ENCODE data around the gene CGNL1.

CGNL1 gene

DNA sequence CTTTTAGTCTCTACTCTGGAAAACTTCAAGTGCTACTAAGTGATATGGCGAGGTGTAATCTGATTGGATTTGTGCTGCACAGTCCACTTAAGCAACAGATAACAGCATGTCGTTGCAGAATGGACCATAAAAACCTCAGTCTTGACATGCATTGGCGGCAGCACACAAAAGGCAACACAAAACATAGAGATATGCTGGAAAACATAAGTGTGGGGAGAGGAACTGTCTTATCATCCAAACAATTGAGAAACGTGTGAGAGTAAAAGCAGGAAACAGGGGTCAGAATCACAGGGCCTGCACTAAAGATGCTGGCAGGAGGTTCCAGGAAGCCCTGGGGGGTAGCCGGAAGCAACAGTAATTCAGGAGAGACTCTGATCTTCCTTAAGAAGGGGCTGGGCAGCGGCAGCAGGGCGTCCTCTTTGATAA, 82.1 kb downstream of the CGNL1 start:
- no peak for DNase-seq

DNA sequence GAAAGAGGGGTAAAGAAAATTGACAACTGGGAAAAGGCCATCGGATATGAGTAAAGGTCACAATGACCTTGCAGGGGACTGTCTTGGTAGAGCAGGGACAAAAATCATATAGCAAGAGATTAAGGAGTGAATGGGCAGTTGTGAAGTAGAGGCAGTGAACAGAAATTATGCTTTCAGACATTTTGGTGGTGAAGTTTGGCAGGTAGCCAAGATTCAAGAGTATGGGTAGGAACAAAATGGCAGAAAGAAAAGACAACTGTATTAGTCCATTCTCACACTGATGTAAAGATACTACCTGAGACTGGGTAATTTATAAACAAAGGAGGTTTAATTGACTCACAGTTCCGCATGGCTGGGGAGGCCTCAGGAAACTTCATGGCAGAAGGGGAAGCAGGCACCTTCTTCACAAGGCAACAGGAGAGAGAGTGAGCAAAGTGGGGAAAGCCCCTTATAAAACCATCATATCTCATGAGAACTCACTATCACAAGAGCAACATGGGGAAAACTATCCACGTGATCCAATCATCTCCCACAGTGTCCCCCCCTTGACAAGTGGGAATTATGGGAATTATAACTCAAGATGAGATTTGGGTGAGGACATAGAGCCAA, 84.0 kb downstream of the CGNL1 start:
- no peak for DNase-seq

DNA sequence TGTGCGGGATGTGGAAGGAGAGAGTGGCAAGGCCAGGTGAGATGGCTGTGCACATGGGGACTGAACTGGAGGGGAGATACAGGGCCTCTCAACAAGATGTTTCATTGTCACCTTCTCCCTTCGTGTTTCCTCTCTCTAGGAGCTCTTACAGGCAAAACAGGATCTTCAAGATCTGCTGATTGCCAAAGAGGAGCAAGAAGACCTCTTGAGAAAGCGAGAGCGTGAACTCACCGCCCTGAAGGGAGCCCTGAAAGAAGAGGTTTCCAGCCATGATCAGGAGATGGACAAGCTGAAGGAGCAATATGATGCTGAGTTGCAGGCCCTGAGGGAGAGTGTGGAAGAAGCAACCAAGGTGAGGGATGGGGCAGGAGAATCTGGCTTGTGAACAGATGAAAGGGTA, 85.2 kb downstream of the CGNL1 start:
- no peak for DNase-seq

DNA sequence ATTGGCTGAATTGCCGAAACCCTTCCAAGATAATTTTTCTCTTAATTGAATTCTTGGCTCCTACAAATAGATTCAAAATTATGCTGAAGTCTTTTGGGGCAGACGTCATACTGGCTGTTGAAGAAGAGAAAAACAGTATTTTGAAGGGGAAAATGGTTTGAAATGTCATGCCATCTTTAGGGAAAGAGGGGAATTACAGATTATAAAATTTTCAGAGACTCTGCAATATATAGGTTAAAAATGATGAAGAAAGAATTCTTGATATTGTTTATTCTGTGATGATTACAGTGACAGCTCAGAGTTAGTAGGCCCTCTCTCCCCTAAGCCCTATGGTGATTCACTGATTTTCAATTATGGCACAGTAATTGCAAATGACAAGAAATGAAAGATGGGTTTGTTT, 86.1 kb downstream of the CGNL1 start:
- no peak for DNase-seq

DNA sequence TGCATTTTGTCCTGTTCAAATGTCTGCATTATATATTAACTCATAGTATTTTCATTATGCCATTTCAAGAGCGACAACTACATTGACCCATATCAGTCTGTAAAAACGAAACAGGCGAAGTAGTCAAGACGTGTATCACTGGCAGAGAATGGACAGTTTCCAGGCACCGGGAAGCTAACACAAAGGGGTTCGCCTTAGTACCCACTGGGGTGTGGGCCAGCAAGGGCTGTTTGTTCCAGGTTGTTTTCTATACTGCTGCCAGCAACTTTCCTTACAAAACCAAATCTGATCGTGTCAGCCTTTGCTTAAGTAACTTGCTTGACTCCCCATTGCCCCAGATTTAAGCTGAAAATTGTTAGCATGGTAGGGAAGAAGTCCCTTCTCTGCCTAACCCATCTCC, 87.1 kb downstream of the CGNL1 start:
- DNase-seq: no peak

DNA sequence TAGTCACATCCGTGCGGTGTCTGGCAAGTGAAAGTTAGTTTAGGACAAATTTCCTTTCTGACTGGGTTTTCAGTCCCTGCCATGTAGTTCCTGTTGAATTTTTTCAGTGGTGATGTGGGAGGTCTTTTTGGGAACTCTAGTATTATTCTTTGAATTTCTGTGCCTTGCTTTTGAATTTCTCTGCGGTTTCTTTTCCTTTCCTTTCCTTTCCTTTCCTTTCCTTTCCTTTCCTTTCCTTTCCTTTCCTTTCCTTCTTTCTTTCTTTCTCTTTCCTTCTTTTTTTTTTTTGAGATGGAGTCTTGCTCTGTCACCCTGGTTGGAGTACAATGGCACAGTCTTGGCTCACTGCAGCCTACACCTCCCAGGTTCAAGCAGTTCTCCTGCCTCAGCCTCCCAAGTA, 88.2 kb downstream of the CGNL1 start:
- no peak for DNase-seq

DNA sequence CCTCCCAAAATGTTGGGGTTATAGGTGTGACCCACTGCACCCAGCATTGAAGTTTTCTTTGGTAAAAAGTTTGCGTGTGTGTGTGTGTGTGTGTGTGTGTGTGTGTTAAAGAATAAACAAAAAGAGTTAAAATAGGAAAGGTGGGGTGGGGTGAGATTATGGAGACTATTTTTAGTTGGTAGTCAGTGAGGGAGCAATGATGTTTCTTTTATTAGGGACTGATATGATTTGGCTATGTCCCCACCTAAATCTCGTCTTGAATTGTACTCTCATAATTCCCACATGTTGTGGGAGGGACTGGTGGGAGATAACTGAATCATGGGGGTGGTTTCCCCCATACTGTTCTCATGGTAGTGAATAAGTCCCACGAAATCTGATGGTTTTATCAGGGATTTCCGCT, 92.2 kb downstream of the CGNL1 start:
- DNase-seq: no peak

DNA sequence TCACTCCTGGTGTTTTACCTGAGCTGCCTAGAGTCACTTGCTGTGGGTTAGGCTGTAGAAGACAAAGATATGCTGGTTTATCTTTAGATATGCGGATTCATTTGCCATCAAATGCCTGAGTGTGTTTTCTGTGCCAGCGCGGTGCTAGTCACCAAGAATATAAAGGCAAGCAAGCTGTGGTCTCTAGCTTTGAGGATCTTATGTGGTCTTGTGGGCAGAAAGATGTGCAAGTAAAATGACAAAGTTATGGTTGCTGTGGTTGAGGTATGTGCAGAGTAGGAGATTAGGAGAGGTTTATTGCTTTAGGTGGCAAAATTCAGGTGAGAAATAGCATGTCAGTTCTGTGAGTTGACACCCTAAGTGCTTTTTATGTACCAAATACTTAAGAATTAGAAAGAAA, 94.2 kb downstream of the CGNL1 start:
- no peak for DNase-seq

DNA sequence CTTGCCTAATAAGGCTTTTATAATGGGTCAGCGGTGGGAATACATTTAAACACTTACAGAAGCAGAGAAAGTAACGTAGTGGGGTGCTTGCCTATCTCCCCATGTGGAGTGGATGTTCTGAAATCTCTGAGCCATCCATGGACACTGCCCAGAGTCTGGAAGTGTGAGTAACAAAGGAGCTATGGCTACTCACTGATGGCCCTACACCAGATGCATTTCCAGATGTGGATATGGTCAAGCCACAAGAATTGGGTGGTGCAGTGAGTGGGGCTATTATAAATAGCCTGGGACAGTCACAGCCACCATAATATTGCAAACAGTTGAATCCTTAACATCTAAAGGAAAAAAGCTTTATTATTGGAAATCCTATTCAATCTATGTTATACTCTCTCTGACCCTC, 96.6 kb downstream of the CGNL1 start:
- DNase-seq: no peak

DNA sequence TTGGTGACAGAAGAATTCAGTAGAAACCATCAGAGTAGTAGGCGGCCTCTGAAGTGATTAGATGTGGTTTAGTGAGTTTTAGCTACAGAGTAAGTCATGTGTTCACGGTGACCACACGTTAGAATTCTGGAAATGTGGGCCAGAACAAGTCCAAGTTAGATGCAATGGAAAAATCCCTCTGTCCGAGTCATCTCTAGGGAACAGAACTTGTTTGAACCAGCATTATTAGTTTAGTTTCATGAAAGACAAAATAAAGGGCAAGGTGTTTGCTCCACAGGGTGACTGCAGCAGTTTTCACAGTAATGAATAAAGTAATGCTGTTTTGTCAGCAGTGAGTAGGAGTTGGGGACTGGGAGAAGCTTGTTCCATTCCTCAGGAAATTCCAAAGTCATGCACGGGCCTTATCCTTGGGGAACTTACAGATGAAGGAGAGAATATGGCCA, 100.2 kb downstream of the CGNL1 start:
- no peak for DNase-seq

DNA sequence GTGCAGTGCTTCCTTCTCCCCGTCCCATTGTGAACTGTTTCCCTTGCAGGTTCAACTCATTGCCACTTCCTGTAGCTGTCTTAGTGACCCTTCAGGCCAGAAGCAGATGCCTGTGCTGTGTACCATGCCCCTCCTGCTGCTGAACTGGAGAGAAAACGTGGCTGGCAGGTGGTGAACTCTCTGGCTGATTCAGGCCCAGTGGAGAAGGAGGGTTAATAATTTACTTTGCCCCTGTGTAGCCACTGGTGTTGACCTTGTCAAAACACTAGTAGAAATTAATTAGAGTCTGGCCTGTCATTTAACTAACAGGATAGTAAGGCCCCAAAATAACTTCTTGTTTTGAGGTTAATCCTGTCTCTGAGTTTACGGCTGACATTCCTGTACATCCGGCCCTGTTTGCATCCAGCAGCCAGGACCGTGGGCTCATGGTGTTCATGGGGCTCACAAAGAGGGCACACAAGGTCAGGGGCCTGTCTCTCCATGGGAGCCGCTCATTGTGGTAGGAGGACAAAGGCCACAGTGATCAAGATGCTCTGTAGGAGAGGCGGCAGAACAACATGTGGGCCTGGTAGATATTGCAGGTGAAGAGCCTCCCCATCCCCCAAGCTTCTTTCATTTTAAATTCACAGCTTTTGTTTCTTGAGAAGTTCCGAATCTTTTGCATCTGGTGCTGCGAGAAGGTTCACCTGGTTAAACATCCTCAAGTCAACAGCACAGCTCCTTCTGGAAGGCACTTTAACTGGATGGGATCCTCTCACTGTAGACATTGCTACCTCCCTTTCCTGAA, 101.6 kb downstream of the CGNL1 start:
- no peak for DNase-seq

DNA sequence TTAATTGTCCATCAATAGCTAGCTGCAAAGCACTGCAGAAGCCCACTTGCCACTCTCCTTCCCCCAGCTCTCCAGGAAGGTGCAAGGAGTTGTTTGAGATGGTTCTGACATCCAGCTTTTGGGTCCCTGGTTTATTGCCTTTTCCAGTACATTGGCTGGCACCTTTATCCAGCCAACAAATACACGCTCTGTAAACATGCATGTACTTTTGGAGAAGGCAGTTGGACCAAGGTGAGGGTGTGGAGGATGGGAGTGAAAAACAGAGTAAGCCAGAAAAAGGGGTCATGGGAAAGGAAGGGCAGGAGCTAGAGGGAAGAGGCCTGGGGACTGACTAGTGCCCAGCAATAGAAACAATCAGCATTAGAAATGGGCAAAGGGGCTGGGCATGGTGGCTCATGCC, 102.7 kb downstream of the CGNL1 start:
- no peak for DNase-seq

DNA sequence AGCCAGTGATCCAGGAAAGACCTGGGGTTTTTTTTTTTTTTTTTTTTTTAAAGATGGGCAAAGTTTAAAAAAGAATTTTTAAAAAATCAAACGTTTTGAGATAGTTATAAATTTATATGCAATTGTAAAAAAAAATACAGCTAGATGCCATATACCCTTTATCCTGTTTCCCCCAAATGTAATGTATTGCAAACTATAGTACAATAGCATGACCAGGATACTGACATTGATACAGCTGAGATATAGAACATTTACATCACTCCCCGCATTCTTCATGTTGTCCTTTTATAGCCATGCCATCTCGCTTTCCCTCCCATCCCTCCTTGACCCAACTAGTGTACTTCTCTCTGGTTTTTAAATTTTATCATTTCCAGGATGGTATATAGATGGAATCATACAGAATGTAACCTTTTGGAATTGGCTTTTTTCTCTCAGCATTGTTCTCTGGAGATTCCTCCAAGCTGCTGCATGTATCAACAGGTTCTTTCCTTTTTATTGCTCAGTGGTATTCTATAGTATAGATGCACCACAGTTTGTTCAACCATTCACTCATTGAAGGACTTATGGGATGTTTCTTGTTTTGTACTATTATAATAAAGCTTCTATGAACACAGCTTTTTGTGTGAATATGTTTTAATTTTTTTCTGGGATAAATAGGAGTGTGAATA, 104.9 kb downstream of the CGNL1 start:
- no peak for DNase-seq

DNA sequence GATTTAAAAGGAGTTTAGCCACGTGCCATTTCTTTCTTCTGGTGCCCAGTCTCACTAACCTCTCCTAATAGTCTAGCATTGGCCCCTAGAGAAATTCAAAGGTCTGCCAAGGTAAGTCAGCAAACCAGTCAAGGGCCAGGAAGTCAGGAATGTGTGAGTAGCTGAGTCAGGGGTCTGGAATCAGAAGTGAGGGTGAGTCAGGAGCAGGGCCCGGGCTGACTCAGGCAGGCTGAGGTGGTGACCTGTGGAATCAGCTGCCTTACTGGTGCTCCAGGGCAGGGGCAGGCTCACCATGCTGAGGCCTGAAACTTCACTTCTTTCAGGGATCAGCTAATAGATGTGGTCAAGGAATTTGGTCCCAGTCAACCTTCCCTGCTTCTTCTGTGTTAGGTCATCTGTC, 109.6 kb downstream of the CGNL1 start:
- no peak for DNase-seq

DNA sequence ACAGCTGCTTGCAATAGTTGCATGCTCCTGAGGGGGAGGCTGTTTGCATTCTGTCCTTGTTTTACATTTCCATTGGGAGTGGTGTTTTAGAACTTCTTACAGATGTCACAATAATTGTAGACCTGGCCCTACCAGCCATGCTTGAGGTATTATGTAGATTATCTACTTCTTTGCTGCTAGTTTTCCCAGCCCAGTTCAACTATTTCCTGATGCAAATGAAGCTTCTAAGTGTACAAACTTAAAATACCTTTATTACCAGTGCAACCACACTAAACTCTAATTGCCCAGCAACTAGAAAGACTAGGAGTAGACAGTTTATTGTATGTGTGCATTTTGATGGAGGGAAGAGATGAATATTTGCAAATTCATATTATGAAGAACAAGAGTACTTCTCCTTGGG, 110.5 kb downstream of the CGNL1 start:
- DNase-seq: no peak

DNA sequence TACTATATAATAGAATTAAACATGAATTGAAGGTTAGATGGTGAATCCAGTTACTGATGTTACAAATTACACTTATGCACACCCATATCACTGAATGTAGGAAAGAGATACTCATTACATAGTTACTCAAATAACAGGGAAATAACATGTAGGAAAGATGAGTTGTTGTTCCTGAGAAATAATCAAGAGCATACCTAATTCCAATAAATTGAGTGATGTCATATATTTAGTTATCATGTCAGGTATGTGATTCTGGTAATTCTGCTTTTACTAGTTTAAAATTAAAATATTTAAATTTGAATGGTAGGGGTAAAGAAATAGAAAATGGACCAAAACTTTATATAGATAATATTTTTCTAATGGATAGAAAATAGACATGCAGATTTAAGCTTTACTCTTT, 112.8 kb downstream of the CGNL1 start:
- no peak for DNase-seq

DNA sequence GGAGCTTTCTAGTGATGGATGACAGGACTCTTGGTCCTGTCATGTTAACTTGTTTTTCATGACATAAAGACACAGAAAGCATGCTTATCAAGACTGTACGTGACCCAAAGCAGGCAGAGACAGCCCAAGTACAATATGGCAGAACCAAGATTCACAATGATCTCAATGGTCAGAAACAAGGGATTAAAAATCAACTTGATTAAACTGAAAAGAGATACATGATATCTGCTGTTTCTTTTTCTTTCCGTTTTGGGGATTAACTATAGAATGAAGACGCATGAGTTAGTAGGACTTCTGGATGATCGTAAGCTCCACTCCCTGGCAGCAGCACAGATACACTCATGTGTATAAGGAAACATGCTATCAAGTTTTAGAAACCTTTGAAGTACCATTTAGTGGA, 117.0 kb downstream of the CGNL1 start:
- no peak for DNase-seq

DNA sequence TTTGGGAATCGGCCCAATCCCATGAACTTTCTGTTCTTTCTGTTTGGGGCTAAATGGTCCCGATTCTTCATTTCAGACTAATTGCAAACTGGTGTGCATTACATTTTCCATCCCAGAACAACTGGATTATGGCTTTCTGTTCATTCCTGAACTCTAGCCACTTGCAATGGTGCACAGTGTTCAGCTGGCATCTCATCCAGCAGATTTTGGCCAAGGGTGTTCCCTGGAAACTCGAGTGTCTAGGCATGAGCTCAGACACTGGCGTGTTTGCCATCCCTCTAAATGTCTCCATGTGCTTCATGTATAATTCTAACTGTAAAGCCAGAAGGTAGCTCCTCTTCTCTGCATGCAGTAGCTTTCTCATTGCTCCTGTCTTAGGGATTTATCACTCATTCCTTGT, 118.3 kb downstream of the CGNL1 start:
- no peak for DNase-seq

DNA sequence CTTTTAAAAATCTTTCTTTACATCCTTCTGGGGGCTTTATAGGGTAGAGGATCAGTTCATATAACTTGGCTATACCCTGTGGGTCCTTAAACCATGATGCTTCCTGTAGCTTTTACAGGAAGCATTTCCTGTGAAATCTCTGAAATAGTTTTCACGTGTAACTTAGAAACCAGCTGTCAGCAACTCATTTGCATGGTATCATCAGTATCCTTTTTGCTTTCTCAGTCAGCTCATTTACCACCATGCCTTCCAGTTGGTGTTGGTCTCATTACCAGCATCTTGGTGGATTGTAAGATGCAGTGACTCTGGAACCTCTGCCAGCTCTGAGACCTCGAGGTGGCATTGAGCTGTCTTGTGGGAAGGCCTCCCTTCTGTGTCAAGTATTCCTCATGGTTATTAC, 118.7 kb downstream of the CGNL1 start:
- DNase-seq: no peak

DNA sequence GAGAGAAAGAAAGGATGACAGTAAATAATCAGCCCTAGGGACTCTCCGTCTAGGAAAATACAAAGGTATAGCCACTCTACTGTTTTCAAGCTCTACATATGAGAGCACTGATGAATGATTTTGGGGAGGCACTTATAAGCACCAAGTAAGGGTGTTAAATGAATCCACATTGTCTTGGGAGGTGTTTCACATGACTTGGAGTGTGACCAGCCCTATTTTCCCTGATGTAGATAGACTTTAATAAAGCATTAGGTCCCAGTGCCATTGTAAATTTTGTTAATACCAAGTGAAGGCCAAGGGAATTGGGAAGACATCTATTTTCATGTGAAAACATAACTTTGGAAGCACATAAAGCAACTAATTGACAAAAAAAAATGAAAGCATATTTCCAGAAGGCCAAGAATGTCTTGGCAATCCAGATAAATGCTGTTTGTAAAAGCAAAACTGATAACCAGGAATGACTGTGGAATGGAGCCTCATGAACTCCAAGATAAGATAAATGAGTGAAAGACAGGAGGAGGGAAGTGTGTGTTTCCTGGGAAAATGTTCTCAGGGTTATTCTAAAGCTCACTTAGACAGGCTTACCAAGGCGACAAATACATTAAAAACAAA, 119.4 kb downstream of the CGNL1 start:
- no peak for DNase-seq

DNA sequence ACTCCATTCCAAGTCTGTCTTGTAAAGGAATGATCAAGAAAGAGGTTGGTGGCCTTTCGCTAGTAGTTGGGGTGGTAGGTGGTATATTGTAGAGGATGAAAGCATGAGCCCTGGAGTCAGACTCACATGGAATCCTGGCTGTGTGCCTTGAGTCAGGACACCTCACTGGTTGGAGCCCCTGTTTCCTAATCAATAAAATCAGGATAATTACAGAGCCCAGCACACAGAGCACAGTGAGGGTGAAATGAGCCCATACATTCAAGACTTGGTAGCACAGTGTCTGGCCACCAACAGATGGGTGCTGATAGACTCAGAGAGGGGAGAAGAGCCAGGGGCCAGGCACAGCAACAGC, 120.3 kb downstream of the CGNL1 start:
- DNase-seq: no peak

DNA sequence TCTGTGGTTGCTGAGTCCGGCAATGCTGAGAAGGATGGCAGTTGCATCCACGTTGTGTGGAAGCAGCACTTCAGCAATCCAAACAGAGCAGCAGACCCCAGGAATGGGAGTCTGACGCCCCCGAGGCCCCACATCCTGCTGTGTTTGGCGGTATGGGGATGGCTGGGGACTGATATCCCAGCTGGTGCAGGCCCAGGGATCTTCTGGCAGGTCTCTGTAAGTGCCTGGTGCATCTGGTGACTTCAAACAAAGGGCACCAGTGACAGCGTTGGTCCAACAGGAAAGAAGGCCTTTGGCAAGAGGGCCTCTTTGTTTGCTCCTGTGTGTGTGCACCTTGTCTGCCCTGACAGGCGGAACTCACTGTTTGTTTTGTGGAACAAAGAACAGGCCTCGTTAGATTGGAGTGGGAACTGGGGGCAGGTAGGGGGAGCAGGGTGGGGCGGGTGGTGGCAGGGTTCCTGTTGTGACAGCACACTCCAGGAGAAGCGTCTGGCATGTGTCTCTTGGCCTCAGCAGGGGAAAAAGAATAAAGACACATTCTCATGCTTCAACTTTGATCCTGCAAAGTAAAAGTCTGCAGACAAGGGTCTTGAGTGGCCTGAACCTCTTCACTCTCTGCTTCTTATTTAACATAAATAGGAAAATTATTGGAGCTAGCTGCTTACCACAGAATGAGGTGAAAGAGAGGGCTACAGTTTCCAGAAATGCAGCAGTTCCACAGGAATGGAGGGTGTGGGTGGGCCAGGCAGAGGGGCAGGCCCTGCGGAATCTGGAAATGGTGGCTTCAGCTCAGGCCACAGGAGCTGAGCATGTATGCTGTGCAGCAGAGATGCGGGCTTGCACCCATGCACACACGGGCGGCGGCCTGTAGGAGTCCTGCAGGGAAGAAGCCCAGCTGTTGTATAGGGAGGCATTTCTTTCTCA, 120.9 kb downstream of the CGNL1 start:
- no peak for DNase-seq

DNA sequence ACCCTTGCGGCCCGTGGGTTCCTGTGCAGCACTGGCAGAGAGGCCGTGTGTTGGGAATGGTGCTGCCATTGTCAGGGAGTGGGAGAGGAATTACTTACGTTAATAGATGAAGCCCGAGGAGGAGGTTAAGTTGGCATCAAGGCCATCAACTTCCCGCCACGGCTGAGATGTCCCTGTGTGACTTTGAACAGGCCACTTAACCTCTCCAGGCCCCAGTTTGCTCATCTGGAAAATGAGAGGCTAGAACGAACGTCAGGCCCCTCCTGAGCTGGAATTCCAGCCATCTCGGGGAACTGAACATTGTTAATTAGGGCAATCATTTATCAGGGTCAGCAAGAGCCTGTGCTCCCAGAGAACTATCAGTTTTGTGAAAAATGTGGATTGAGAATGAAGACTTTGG, 124.0 kb downstream of the CGNL1 start:
- DNase-seq: no peak

All from inflammatory macrophage (primary cell).